ENCODE data around the gene PRORP.
A peak's percentile ranks its signal among the peaks of the same experiment; 100 is the strongest.
"Not testable (repeated sequence)": the region's sequence is repeated elsewhere in the genome, so short reads cannot be mapped to it uniquely, and the experiment has no call there.

The PRORP gene

DNA sequence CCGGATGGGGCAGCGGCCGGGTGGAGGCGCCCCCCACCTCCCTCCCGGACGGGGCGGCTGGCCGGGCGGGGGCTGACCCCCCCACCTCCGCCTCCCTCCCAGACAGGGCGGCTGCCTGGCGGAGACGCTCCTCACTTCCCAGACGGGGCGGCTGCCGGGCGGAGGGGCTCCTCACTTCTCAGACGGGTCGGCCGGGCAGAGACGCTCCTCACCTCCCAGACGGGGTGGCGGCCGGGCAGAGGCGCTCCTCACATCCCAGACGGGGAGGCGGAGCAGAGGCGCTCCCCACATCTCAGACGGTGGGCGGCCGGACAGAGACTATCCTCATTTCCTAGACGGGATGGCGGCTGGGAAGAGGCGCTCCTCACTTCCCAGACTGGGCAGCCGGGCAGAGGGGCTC is 30.2 kb downstream of the PRORP start:
- peaks cover 18% of the 10 kb centered on the region for H3K4me1 Mint-ChIP-seq (ENCODE audit: low read depth)
- not testable (repeated sequence) for DNase-seq (ENCODE audit: low spot score); H3K27ac Mint-ChIP-seq

DNA sequence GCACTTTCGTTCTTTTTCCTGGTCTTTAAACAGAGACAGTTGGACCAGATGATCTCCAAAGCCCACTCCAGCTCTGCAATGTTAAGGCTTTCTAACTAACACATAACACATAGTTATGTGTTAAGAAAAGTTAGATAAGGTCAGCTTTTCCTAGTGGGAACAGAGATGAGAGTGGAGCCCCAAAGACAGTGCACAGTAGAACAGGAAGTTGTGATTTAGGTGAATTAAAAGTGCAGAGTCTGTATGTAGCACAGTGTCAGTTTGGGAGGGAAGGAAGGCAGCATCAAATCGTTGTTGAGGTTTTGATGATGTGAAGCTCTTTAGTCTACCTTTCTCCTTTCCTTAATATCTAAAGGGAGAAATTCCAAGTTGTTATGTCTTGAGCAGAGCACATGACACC is 31.7 kb downstream of the PRORP start:
- Mint-ChIP-seq H3K9me3 (no peaks in the 10 kb centered on the region), H3K4me1 (ENCODE audit: low read depth) (peaks cover 21% of the 10 kb centered on the region), H3K27me3 (ENCODE audit: low read depth) (no peaks in the 10 kb centered on the region), H3K27ac (peak overlapping the region; percentile 29), H3K36me3 (ENCODE audit: low read depth) (peaks cover 14% of the 10 kb centered on the region), H3K4me3 (no peak overlapping the region)
- DNase-seq (ENCODE audit: low spot score), result no peak

More for the DNA sequence above, 30.2 kb downstream of the PRORP start:
- H3K27me3 Mint-ChIP-seq (ENCODE audit: low read depth); H3K9me3 Mint-ChIP-seq; H3K4me3 Mint-ChIP-seq; H3K36me3 Mint-ChIP-seq (ENCODE audit: low read depth): not testable (repeated sequence)

DNA sequence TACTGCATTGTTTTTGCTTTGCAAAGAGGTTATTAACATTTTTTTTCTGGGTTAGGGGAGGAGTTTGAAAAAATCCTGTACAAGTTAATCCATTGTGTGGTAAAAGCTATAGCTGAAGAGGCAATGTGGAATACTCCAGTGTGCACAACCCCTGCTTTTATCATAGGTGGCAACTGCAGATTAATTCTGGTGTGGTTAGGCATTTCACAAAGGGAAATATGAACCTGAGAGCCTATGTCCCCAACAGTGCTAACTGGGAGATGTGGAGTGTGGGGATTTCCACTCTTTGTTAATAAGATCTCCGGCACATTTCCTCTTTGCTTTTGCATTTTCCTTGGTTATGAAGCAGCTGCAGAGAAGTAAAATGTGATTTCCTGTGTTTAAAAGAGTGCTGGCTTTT is 33.6 kb downstream of the PRORP start:
- Mint-ChIP-seq H3K27me3 (ENCODE audit: low read depth) (no peaks in the 10 kb centered on the region), H3K4me3 (no peak overlapping the region), H3K9me3 (no peaks in the 10 kb centered on the region), H3K4me1 (ENCODE audit: low read depth) (peaks cover 33% of the 10 kb centered on the region), H3K27ac (peak overlapping the region; percentile 24), H3K36me3 (ENCODE audit: low read depth) (peaks cover 27% of the 10 kb centered on the region)
- no peak for DNase-seq (ENCODE audit: low spot score)

- H3K9me3 Mint-ChIP-seq, result no peaks in the 10 kb centered on the region
- H3K4me3 Mint-ChIP-seq, result no peak overlapping the region
- peaks cover 24% of the 10 kb centered on the region for H3K36me3 Mint-ChIP-seq (ENCODE audit: low read depth)
- no peak for DNase-seq (ENCODE audit: low spot score)
- no peaks in the 10 kb centered on the region for H3K27me3 Mint-ChIP-seq (ENCODE audit: low read depth)
- H3K27ac Mint-ChIP-seq, result no peak overlapping the region
- H3K4me1 Mint-ChIP-seq (ENCODE audit: low read depth), result peaks cover 42% of the 10 kb centered on the region
These were observed 36.1 kb downstream of the PRORP start for GRCh38 chr14:35158491-35158890.

DNA sequence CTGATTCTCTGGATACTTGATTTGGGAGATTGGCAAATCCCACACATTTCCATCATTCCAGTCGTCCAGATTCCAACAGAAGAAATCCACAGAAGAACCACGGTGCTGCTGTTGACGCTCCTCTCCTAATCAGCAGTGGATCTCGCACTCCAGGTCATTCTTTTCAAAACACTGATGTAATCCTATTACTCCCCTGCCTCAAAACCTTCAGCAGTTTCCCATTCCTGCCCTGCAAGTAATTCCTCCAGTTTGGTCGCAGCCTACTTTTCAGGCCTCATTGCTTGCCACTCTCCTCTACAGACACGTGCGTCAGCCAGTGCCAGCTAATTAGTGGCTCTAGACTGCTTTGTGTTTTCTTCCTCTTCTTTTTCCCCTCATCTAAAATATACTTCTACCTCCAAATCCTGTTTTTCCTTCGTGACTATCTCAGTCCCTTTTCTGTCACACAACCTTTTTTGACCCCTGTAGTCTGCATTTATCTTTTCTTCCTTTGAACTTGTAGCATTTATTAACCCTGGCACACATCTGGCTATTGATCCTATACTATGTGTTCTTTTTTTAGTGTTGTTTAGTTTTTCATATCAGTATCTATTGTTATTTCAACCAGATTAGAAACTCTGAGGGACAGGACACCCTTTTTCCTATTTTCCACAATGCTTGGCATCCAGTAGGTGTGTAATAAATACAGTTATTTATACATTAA is 36.8 kb downstream of the PRORP start:
- no peak overlapping the region for H3K27ac Mint-ChIP-seq
- H3K4me1 Mint-ChIP-seq (ENCODE audit: low read depth), result peaks cover 39% of the 10 kb centered on the region
- H3K36me3 Mint-ChIP-seq (ENCODE audit: low read depth), result peaks cover 24% of the 10 kb centered on the region
- H3K4me3 Mint-ChIP-seq, result no peak overlapping the region
- H3K27me3 Mint-ChIP-seq (ENCODE audit: low read depth), result no peaks in the 10 kb centered on the region
- no peaks in the 10 kb centered on the region for H3K9me3 Mint-ChIP-seq
- no peak for DNase-seq (ENCODE audit: low spot score)

DNA sequence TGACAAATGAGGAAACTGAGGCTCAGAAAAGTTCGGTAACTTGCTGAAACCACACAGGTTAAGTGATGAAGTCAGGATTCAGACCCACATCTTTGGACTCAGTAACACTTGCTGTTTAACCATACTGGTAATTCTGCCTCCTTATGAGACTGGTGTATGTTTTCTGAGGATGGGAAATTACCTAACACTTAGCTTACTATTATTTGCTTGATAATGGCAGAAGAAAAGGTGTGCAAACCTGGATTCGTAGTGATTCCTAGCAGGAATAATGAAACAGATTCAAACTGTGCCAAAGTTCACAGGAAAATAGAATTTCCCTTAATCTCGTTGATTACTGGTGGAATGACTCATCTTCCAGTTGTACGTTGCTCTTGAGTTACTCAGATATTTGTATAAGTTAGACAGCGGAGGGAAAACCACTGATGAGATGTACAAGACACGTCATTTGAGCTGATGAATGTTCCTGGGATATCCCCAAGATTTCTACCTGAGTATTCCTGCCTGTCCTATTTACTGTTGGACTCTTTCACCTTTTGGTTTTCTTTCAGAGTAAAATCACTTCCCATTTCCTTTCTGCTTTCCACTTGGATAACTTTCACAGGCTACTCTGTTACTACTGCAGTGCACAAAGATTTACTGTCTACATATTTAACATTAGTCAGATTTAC is 37.5 kb downstream of the PRORP start:
- H3K4me3 Mint-ChIP-seq, result no peak overlapping the region
- no peaks in the 10 kb centered on the region for H3K27me3 Mint-ChIP-seq (ENCODE audit: low read depth)
- H3K4me1 Mint-ChIP-seq (ENCODE audit: low read depth), result peaks cover 36% of the 10 kb centered on the region
- peaks cover 24% of the 10 kb centered on the region for H3K36me3 Mint-ChIP-seq (ENCODE audit: low read depth)
- no peak overlapping the region for H3K27ac Mint-ChIP-seq
- DNase-seq (ENCODE audit: low spot score), result no peak
- H3K9me3 Mint-ChIP-seq, result no peaks in the 10 kb centered on the region

- Mint-ChIP-seq H3K9me3 (no peaks in the 10 kb centered on the region), H3K4me3 (no peak overlapping the region), H3K27me3 (ENCODE audit: low read depth) (no peaks in the 10 kb centered on the region), H3K36me3 (ENCODE audit: low read depth) (peaks cover 28% of the 10 kb centered on the region), H3K27ac (peak overlapping the region; percentile 29), H3K4me1 (ENCODE audit: low read depth) (peaks cover 29% of the 10 kb centered on the region)
- peak; percentile 10 for DNase-seq (ENCODE audit: low spot score)
These were observed 38.9 kb downstream of the PRORP start for GRCh38 chr14:35161231-35161630.

- Mint-ChIP-seq H3K9me3 (no peaks in the 10 kb centered on the region), H3K27ac (no peak overlapping the region), H3K4me3 (no peak overlapping the region), H3K36me3 (ENCODE audit: low read depth) (peaks cover 37% of the 10 kb centered on the region), H3K27me3 (ENCODE audit: low read depth) (no peaks in the 10 kb centered on the region), H3K4me1 (ENCODE audit: low read depth) (peaks cover 22% of the 10 kb centered on the region)
- no peak for DNase-seq (ENCODE audit: low spot score)
These were observed 41.0 kb downstream of the PRORP start for GRCh38 chr14:35163384-35163783.

GRCh38 chr14:35164849-35165248 is 42.5 kb downstream of the PRORP start:
- Mint-ChIP-seq H3K4me1 (ENCODE audit: low read depth) (peaks cover 19% of the 10 kb centered on the region), H3K27ac (no peak overlapping the region), H3K36me3 (ENCODE audit: low read depth) (peaks cover 35% of the 10 kb centered on the region), H3K4me3 (no peak overlapping the region), H3K27me3 (ENCODE audit: low read depth) (no peaks in the 10 kb centered on the region), H3K9me3 (peaks cover 4% of the 10 kb centered on the region)
- DNase-seq (ENCODE audit: low spot score), result no peak

DNA sequence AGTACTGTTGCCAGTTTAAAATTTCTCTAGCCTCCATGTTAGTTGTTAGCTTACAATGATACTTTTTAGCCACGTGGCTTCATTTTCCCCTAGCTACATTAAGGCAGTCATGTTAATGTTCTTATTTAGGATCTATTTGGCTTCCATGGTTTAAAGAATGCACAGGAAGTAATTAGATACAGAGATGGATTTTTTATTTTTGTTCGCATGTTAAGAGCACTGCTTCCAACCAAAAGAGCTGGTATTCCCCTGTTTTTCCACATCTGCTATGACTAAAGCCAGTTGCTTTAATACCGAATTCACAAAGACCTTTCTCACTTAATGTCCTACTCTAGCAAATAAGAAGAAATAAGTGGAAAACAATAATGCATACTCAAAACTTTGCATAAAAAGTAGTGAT is 45.1 kb downstream of the PRORP start:
- Mint-ChIP-seq H3K27me3 (ENCODE audit: low read depth) (no peaks in the 10 kb centered on the region), H3K36me3 (ENCODE audit: low read depth) (peaks cover 38% of the 10 kb centered on the region), H3K4me1 (ENCODE audit: low read depth) (peaks cover 1% of the 10 kb centered on the region), H3K27ac (no peak overlapping the region), H3K9me3 (peaks cover 4% of the 10 kb centered on the region), H3K4me3 (no peak overlapping the region)
- no peak for DNase-seq (ENCODE audit: low spot score)
